IMR-90 (cell line): ENCODE results near the gene NFASC. TPM values are rescaled to one million over a fixed set of nuclear protein-coding genes. Genes with fewer than 3 reads are reported as not detected.

ENCODE experiments used
- ATAC-seq: fragments of 200-7000 bp; cut with Tn5 transposase; 2 replicates; pipeline ENCODE4 v1.9.1; 2020; ENCODE audit warnings: low read depth, mild to moderate bottlenecking, moderate library complexity
- BruUV-seq: library from RNA; stranded (reverse); fragments of 400-500 nt; replicated peaks from 2 replicates; lab custom pipeline; 2021; lab: Mats Ljungman, UMichigan
- CTCF ChIA-PET: fragments of 300-600 bp; formaldehyde crosslinking; extraction: SDS; loops from one replicate; lab custom pipeline; 2021; ENCODE audit warnings: antibody characterized with exemption; lab: Yijun Ruan, JAX
- POLR2A ChIA-PET: fragments of 300-600 bp; sonication (Branson Sonifier 250); formaldehyde crosslinking; loops from one replicate; lab custom pipeline; 2022; ENCODE audit warnings: antibody characterized with exemption; ENCODE audit not compliant: unreplicated experiment; lab: Charles Lee
- DNase-seq: peaks from one replicate; pipeline ENCODE4 v3.0.0; 2013
- H2AFZ ChIP-seq: replicated peaks from 2 replicates; pipeline ENCODE3; 2013; ENCODE audit warnings: low read length, mild to moderate bottlenecking; ENCODE audit not compliant: poor library complexity
- H2AK5ac ChIP-seq: 2 replicates; pipeline ENCODE4 v1.6.1; 2013; ENCODE audit warnings: low read depth, low read length, inconsistent platforms
- H2AK9ac ChIP-seq: replicated peaks from 2 replicates; pipeline ENCODE3; 2013; ENCODE audit warnings: mild to moderate bottlenecking, low read depth, low read length, moderate library complexity; ENCODE audit not compliant: poor library complexity
- H2BK120ac ChIP-seq: 2 replicates; pipeline ENCODE4 v1.6.1; 2013; ENCODE audit warnings: low read depth, low read length, inconsistent platforms
- H2BK15ac ChIP-seq: 3 replicates; pipeline ENCODE4 v1.6.1; 2013; ENCODE audit warnings: low read depth, low read length, inconsistent platforms
- H2BK20ac ChIP-seq: 2 replicates; pipeline ENCODE4 v1.6.1; 2013; ENCODE audit warnings: low read depth, mild to moderate bottlenecking, inconsistent platforms, low read length, moderate library complexity
- H2BK5ac ChIP-seq: 2 replicates; pipeline ENCODE4 v1.6.1; 2013; ENCODE audit warnings: mild to moderate bottlenecking, low read depth, low read length, inconsistent platforms; ENCODE audit not compliant: poor library complexity, severe bottlenecking
- H3K14ac ChIP-seq: replicated peaks from 2 replicates; pipeline ENCODE4 v1.6.1; 2013; ENCODE audit warnings: low read depth, low read length, inconsistent platforms
- H3K18ac ChIP-seq: 2 replicates; pipeline ENCODE4 v1.6.1; 2013; ENCODE audit warnings: low read depth, low read length, control low read depth
- H3K23ac ChIP-seq: 2 replicates; pipeline ENCODE4 v1.6.1; 2013; ENCODE audit warnings: low read depth, low read length, inconsistent platforms
- H3K27ac ChIP-seq: 2 replicates; pipeline ENCODE4 v1.5.1; 2013; ENCODE audit warnings: mild to moderate bottlenecking, control low read depth, low read length; ENCODE audit not compliant: insufficient read depth
- H3K27me3 ChIP-seq: 2 replicates; pipeline ENCODE4 v1.6.1; 2013; ENCODE audit warnings: low read length; ENCODE audit not compliant: control insufficient read depth, insufficient read depth
- H3K36me3 ChIP-seq: 2 replicates; pipeline ENCODE4 v1.6.1; 2013; ENCODE audit warnings: low read length, mixed read lengths; ENCODE audit not compliant: control insufficient read depth, insufficient read depth
- H3K4ac ChIP-seq: 2 replicates; pipeline ENCODE4 v1.6.1; 2013; ENCODE audit warnings: low read depth, low read length, inconsistent platforms
- H3K4me1 ChIP-seq: 2 replicates; pipeline ENCODE4 v1.6.1; 2013; ENCODE audit warnings: low read length, mixed read lengths; ENCODE audit not compliant: control insufficient read depth, insufficient read depth
- H3K4me2 ChIP-seq: 2 replicates; pipeline ENCODE4 v1.6.1; 2013; ENCODE audit warnings: low read depth, mild to moderate bottlenecking, control low read depth, low read length, moderate library complexity
- H3K4me3 ChIP-seq: 2 replicates; pipeline ENCODE4 v1.5.1; 2013; ENCODE audit warnings: low read depth, mild to moderate bottlenecking, control low read depth, low read length, moderate library complexity; ENCODE audit not compliant: insufficient read depth
- H3K56ac ChIP-seq: 2 replicates; pipeline ENCODE4 v1.6.1; 2013; ENCODE audit warnings: low read length, inconsistent platforms; ENCODE audit not compliant: insufficient read depth; ENCODE audit errors: extremely low read depth
- H3K79me1 ChIP-seq, 2 experiments: 2 replicates each; pipeline ENCODE4 v1.6.1; 2013; ENCODE audit warnings: low read length in 2 of 2, inconsistent platforms in 1 of 2, low read depth in 1 of 2
- H3K9ac ChIP-seq: 2 replicates; pipeline ENCODE4 v1.6.1; 2013; ENCODE audit warnings: low read depth, low read length, control low read depth
- H3K9me1 ChIP-seq: 2 replicates; pipeline ENCODE4 v1.6.1; 2013; ENCODE audit warnings: low read length, inconsistent platforms; ENCODE audit not compliant: insufficient read depth
- H3K9me3 ChIP-seq: 2 replicates; pipeline ENCODE4 v1.6.1; 2013; ENCODE audit warnings: low read length; ENCODE audit not compliant: control insufficient read depth, insufficient read depth
- H4K20me1 ChIP-seq: 2 replicates; pipeline ENCODE4 v1.6.1; 2013; ENCODE audit warnings: low read length, inconsistent platforms; ENCODE audit not compliant: insufficient read depth
- H4K5ac ChIP-seq: 2 replicates; pipeline ENCODE4 v1.6.1; 2013; ENCODE audit warnings: mild to moderate bottlenecking, low read depth, low read length, control low read depth
- H4K8ac ChIP-seq, 2 experiments: 2 replicates each; pipeline ENCODE4 v1.6.1; 2013; ENCODE audit warnings: low read depth in 2 of 2, low read length in 2 of 2, control low read depth in 1 of 2, inconsistent platforms in 1 of 2
- H4K91ac ChIP-seq: 2 replicates; pipeline ENCODE4 v1.6.1; 2013; ENCODE audit warnings: low read depth, low read length, inconsistent platforms; ENCODE audit not compliant: insufficient read depth
- BHLHE40 ChIP-seq: fragments of 150-350 bp; IDR thresholded peaks from 2 replicates; pipeline ENCODE4 v1.6.1; 2016; ENCODE audit warnings: mild to moderate bottlenecking, low read depth, low read length
- CEBPB ChIP-seq: IDR thresholded peaks from 2 replicates; pipeline ENCODE4 v1.6.1; 2012; ENCODE audit warnings: low read depth, low read length, improper control_type of control experiment
- FOS ChIP-seq: fragments of 150-350 bp; IDR thresholded peaks from 2 replicates; pipeline ENCODE4 v1.6.1; 2016; ENCODE audit warnings: low read depth, low read length
- MAFK ChIP-seq: IDR thresholded peaks from 2 replicates; pipeline ENCODE4 v1.6.1; 2012; ENCODE audit warnings: low read depth, low read length, improper control_type of control experiment
- MXI1 ChIP-seq: IDR thresholded peaks from 2 replicates; pipeline ENCODE4 v1.6.1; 2012; ENCODE audit warnings: low read depth, mild to moderate bottlenecking, low read length, moderate library complexity, borderline replicate concordance
- NFE2L2 ChIP-seq: fragments of 150-350 bp; IDR thresholded peaks from 2 replicates; pipeline ENCODE4 v1.6.1; 2016; ENCODE audit warnings: low read depth, mild to moderate bottlenecking, low read length
- RCOR1 ChIP-seq: IDR thresholded peaks from 2 replicates; pipeline ENCODE4 v1.6.1; 2012; ENCODE audit warnings: mild to moderate bottlenecking, low read length, improper control_type of control experiment; ENCODE audit not compliant: insufficient replicate concordance
- RFX5 ChIP-seq: IDR thresholded peaks from 2 replicates; pipeline ENCODE4 v1.8.0; 2012; ENCODE audit warnings: low read depth, mild to moderate bottlenecking, low read length, moderate library complexity
- SMC3 ChIP-seq: fragments of 150-350 bp; IDR thresholded peaks from 2 replicates; pipeline ENCODE4 v1.6.1; 2016; ENCODE audit warnings: low read depth, mild to moderate bottlenecking, antibody characterized with exemption, low read length, moderate library complexity
- WGBS, 2 experiments: methylation state at CpG; one replicate each; pipeline versions ENCODE4 v1.1.5 to v1.1.7; 2013; ENCODE audit warnings: missing lambda C conversion rate in 2 of 2; ENCODE audit not compliant: insufficient read length in 1 of 2; ENCODE audit errors: extremely low coverage in 2 of 2; 5-methylcytosine and 5-hydroxymethylcytosine counted together
- dilution Hi-C: fragments of 300-500 bp; cut with HindIII; formaldehyde crosslinking; loops from one replicate; pipeline ENCODE4 v1.14.3; 2018; ENCODE audit warnings: low sequenced_read_pairs; ENCODE audit not compliant: unreplicated experiment
- in situ Hi-C: fragments of 300-500 bp; cut with MboI; formaldehyde crosslinking; loops from 3 replicates; pipeline ENCODE4 v1.14.3; 2019; ENCODE audit warnings: low sequenced_read_pairs, inconsistent platforms, mixed read lengths
- intact Hi-C: fragments of 100-400 bp; cut with micrococcal nuclease; formaldehyde crosslinking; loops from 2 replicates; pipeline ENCODE4 v1.10.0; 2022
- polyA plus RNA-seq, 3 experiments: library from polyadenylated mRNA; depleted of rRNA; stranded (reverse); fragments of >200 nt; gene quantifications; 2 replicates each; pipeline ENCODE4 v1.2.3, GENCODE V29; 2012; ENCODE audit warnings: low replicate concordance in 1 of 3
- total RNA-seq: library from RNA; depleted of rRNA; stranded (reverse); fragments of >200 nt; gene quantifications from 2 replicates; pipeline ENCODE4 v1.2.3, GENCODE V29; 2012
- TF ChIP-seq, protein P1 (sequence below): conservative IDR thresholded peaks from 2 replicates; pipeline ENCODE4 v1.5.1; 2012; ENCODE audit warnings: mild to moderate bottlenecking, low read depth, low read length, improper control_type of control experiment
- TF ChIP-seq, protein P2 (sequence below): fragments of 150-350 bp; IDR thresholded peaks from 2 replicates; pipeline ENCODE4 v1.6.1; 2017; ENCODE audit warnings: mild to moderate bottlenecking, antibody characterized with exemption, low read length, low read depth

Gene NFASC
- total and polyA plus RNA-seq, 2 of the 4 experiments (the other 2 are of a cell fraction), result 0.18 to 0.79 TPM

GRCh38 chr1:204997591-204998355 is 127.1 kb downstream of the NFASC start:
- DNase-seq, result no peak
- Histone ChIP-seq H3K9ac (no peak overlapping the region), H2BK15ac (no peak overlapping the region), H2AK5ac (no peak overlapping the region), H3K27me3 (peaks cover 29% of the 10 kb centered on the region), H2AFZ (no peak overlapping the region), H3K9me1 (no peaks in the 10 kb centered on the region), H3K27ac (no peak overlapping the region), H4K8ac (no peak overlapping the region), H3K36me3 (no peaks in the 10 kb centered on the region), H3K56ac (no peak overlapping the region), H4K91ac (no peak overlapping the region), H3K4me2 (no peak overlapping the region), H3K9me3 (no peaks in the 10 kb centered on the region), H4K5ac (no peak overlapping the region), H2AK9ac (no peak overlapping the region), H2BK120ac (no peak overlapping the region), H3K79me1 (no peaks in the 10 kb centered on the region), H3K4ac (no peak overlapping the region), H3K4me1 (no peaks in the 10 kb centered on the region), H3K4me3 (no peak overlapping the region), H3K14ac (no peak overlapping the region), H2BK5ac (no peak overlapping the region), H4K20me1 (no peaks in the 10 kb centered on the region), H3K23ac (no peak overlapping the region), H2BK20ac (no peak overlapping the region), H3K18ac (no peak overlapping the region)
- ChIA-PET POLR2A (no interaction called here), CTCF (interaction anchor here (0.9 kb wide), 2 partner anchors 8 to 64 kb away, joined by 3 to 6 read pairs; no protein-coding TSS in a partner anchor)
- intact Hi-C loops (no loop called here), in situ Hi-C loops (no loop called here), dilution Hi-C loops (no loop called here)
- TF ChIP-seq SMC3 (no peak), RCOR1 (no peak), BHLHE40 (no peak), RFX5 (no peak), CEBPB (no peak), NFE2L2 (no peak), MAFK (no peak), MXI1 (no peak), FOS (no peak)
- TF ChIP-seq, protein P1, sequence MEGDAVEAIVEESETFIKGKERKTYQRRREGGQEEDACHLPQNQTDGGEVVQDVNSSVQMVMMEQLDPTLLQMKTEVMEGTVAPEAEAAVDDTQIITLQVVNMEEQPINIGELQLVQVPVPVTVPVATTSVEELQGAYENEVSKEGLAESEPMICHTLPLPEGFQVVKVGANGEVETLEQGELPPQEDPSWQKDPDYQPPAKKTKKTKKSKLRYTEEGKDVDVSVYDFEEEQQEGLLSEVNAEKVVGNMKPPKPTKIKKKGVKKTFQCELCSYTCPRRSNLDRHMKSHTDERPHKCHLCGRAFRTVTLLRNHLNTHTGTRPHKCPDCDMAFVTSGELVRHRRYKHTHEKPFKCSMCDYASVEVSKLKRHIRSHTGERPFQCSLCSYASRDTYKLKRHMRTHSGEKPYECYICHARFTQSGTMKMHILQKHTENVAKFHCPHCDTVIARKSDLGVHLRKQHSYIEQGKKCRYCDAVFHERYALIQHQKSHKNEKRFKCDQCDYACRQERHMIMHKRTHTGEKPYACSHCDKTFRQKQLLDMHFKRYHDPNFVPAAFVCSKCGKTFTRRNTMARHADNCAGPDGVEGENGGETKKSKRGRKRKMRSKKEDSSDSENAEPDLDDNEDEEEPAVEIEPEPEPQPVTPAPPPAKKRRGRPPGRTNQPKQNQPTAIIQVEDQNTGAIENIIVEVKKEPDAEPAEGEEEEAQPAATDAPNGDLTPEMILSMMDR, result no peak
- TF ChIP-seq, protein P2, sequence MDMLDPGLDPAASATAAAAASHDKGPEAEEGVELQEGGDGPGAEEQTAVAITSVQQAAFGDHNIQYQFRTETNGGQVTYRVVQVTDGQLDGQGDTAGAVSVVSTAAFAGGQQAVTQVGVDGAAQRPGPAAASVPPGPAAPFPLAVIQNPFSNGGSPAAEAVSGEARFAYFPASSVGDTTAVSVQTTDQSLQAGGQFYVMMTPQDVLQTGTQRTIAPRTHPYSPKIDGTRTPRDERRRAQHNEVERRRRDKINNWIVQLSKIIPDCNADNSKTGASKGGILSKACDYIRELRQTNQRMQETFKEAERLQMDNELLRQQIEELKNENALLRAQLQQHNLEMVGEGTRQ, result no peak
- no peak for ATAC-seq
- no TSS peak for BruUV-seq
- 54% methylated on average over 6 of the region's 16 CpGs; no CpG with 5 or more reads in 1 of the 2 experiments for WGBS, 2 experiments
